ENCODE data around the gene SRRD.

- TF ChIP-seq ZSCAN29 (CRISPR knock-in tag; conservative IDR thresholded peaks at IDR 0.05) = no peak
- no peak for TF ChIP-seq MXI1 (IDR thresholded peaks at IDR 0.05; ENCODE audit: borderline replicate concordance, low read depth, low read length)
- no peak for TF ChIP-seq CEBPZ (IDR thresholded peaks at IDR 0.05; ENCODE audit: low read length)
- TF ChIP-seq CTCF (CRISPR knock-in tag; IDR thresholded peaks at IDR 0.05) = peak; percentile 40; the same call in 1 of the 2 replicates
- no peak for TF ChIP-seq TRAFD1 (CRISPR knock-in tag; IDR thresholded peaks at IDR 0.05; ENCODE audit: borderline replicate concordance)
- no peak for TF ChIP-seq USF2 (IDR thresholded peaks at IDR 0.05; ENCODE audit: low read depth, low read length)
- TF ChIP-seq USF2 (CRISPR knock-in tag; IDR thresholded peaks at IDR 0.05; ENCODE audit: borderline replicate concordance) = no peak
- TF ChIP-seq ZZZ3 (CRISPR knock-in tag; IDR thresholded peaks at IDR 0.05; ENCODE audit: borderline replicate concordance) = no peak
- TF ChIP-seq SP2 (CRISPR knock-in tag; IDR thresholded peaks at IDR 0.05) = no peak
Observed at GRCh38 chr22:26479043-26479791, 4.5 kb upstream of the SRRD start.
